K562 (cell line): ENCODE data around the gene MCL1. TPM values are rescaled to one million over a fixed set of nuclear protein-coding genes. Genes with fewer than 3 reads are reported as not detected.

Experiments used
- BACH1 ChIP-seq: fragments of 200-800 bp; sonication (Bioruptor generic); IDR thresholded peaks from 2 replicates; pipeline ENCODE4 v1.6.1; 2016; ENCODE audit warnings: missing genetic modification characterization, missing compliant biosample characterization
- BRD9 ChIP-seq: fragments of 450-650 bp; IDR thresholded peaks from 2 replicates; pipeline ENCODE4 v1.6.1; 2018; ENCODE audit warnings: low read depth; ENCODE audit not compliant: partially characterized antibody
- CBX5 ChIP-seq: IDR thresholded peaks from 2 replicates; pipeline ENCODE4 v1.6.1; 2014; ENCODE audit warnings: low read depth, borderline replicate concordance
- CEBPB ChIP-seq: fragments of 450-650 bp; IDR thresholded peaks from 2 replicates; pipeline ENCODE4 v1.6.1; 2016; ENCODE audit warnings: missing genetic modification characterization, missing compliant biosample characterization
- CEBPG ChIP-seq, 3 experiments: fragments of 200-800 bp in 1 of 3; sonication (Bioruptor generic) in 1 of 3; sonication (generic) in 1 of 3; formaldehyde crosslinking in 1 of 3; IDR thresholded peaks in 2 of 3; conservative IDR thresholded peaks in 1 of 3; 2 replicates each; pipeline versions ENCODE4 v1.6.1 to v1.8.0; 2016 to 2022; ENCODE audit warnings: missing compliant biosample characterization in 2 of 3, missing genetic modification characterization in 2 of 3, mild to moderate bottlenecking in 1 of 3, missing genetic modification reagents in 1 of 3
- CHD2 ChIP-seq: IDR thresholded peaks from 2 replicates; pipeline ENCODE4 v1.6.1; 2011; ENCODE audit warnings: low read depth, low read length
- GATAD2B ChIP-seq: fragments of 450-650 bp; IDR thresholded peaks from 2 replicates; pipeline ENCODE4 v1.6.1; 2017; ENCODE audit warnings: mild to moderate bottlenecking, borderline replicate concordance
- HMGN3 ChIP-seq: IDR thresholded peaks from 2 replicates; pipeline ENCODE4 v1.6.1; 2011; ENCODE audit warnings: borderline replicate concordance, low read depth, mild to moderate bottlenecking, mixed read lengths, low read length; ENCODE audit not compliant: insufficient read length; ENCODE audit errors: extremely low read depth
- HOMEZ ChIP-seq: fragments of 250-450 bp; sonication (Bioruptor Pico); IDR thresholded peaks from 2 replicates; pipeline ENCODE4 v1.4.0; 2020; ENCODE audit warnings: mild to moderate bottlenecking, moderate library complexity
- KLF13 ChIP-seq: fragments of 450-650 bp; IDR thresholded peaks from 2 replicates; pipeline ENCODE4 v1.6.1; 2016; ENCODE audit warnings: missing genetic modification characterization, low read depth, mild to moderate bottlenecking, missing compliant biosample characterization, moderate library complexity, borderline replicate concordance
- MAFK ChIP-seq: IDR thresholded peaks from 2 replicates; pipeline ENCODE4 v1.6.1; 2011; ENCODE audit warnings: low read length, improper control_type of control experiment
- NFATC3 ChIP-seq: fragments of 450-650 bp; IDR thresholded peaks from 2 replicates; pipeline ENCODE4 v1.6.1; 2017; ENCODE audit warnings: mild to moderate bottlenecking
- PHF8 ChIP-seq: fragments of 200-600 bp; sonication (generic); IDR thresholded peaks from 2 replicates; pipeline ENCODE4 v1.6.1; 2012; ENCODE audit warnings: mixed run types, mild to moderate bottlenecking, inconsistent platforms, low read length, moderate library complexity, borderline replicate concordance
- RCOR1 ChIP-seq, 2 experiments: IDR thresholded peaks; 2 replicates each; pipeline ENCODE4 v1.6.1; 2012; ENCODE audit warnings: low read depth in 2 of 2, low read length in 2 of 2, borderline replicate concordance in 1 of 2, improper control_type of control experiment in 1 of 2
- RFX7 ChIP-seq: fragments of 250-450 bp; sonication (Bioruptor Pico); IDR thresholded peaks from 2 replicates; pipeline ENCODE4 v1.5.1; 2021; ENCODE audit warnings: mild to moderate bottlenecking
- SMARCC2 ChIP-seq: fragments of 450-650 bp; IDR thresholded peaks from 2 replicates; pipeline ENCODE4 v1.6.1; 2017; ENCODE audit warnings: antibody characterized with exemption, moderate library complexity, mild to moderate bottlenecking, low read depth
- ZBTB49 ChIP-seq: sonication (generic); formaldehyde crosslinking; IDR thresholded peaks from 2 replicates; pipeline ENCODE4 v1.8.0; 2022; ENCODE audit warnings: missing genetic modification reagents, mild to moderate bottlenecking, borderline replicate concordance
- polyA plus RNA-seq, 8 experiments: library from polyadenylated mRNA; depleted of rRNA in 4 of 8; stranded (reverse) in 5 of 8; unstranded in 3 of 8; fragments of >200 nt; fragmentation: Nextera tagmentation in 2 of 8; fragmentation: Illumina TruSeq in 1 of 8; extraction: Ambion mirVana in 2 of 8; extraction: Trizol in 1 of 8; gene quantifications; 2 replicates each; pipeline versions ENCODE4 v1.2.1 to v1.2.3, GENCODE V29; 2011 to 2014; ENCODE audit warnings: inconsistent platforms in 1 of 8, missing spikeins in 1 of 8
- total RNA-seq, 7 experiments: library from RNA; depleted of rRNA in 6 of 7; stranded (reverse); fragments of >200 nt in 6 of 7; fragmentation: Illumina TruSeq in 2 of 7; extraction: Trizol in 2 of 7; gene quantifications; 2 replicates each; pipeline versions ENCODE4 v1.2.1 to v1.2.3, GENCODE V29; 2011 to 2021; ENCODE audit warnings: low replicate concordance in 1 of 7
- TF ChIP-seq, protein P1 (sequence below): fragments of 450-650 bp; IDR thresholded peaks from one replicate; pipeline ENCODE4 v1.6.1; 2018; ENCODE audit warnings: mild to moderate bottlenecking, moderate library complexity; ENCODE audit not compliant: partially characterized antibody
- TF ChIP-seq, protein P2 (sequence below): IDR thresholded peaks from 2 replicates; pipeline ENCODE4 v1.6.1; 2012; ENCODE audit warnings: low read depth, low read length, improper control_type of control experiment, borderline replicate concordance
- TF ChIP-seq, protein P3 (sequence below): sonication (generic); formaldehyde crosslinking; IDR thresholded peaks from 2 replicates; pipeline ENCODE4 v1.8.0; 2022; ENCODE audit warnings: mild to moderate bottlenecking, missing genetic modification reagents

MCL1 gene
- total and polyA plus RNA-seq, 9 of the 15 experiments (the other 6 are each of a cell fraction or from before 2014, with no cell fraction given), result 27.1 to 224 (median 138) TPM

GRCh38 chr1:150576367-150576711 is 3.1 kb downstream of the MCL1 start (continued):
- TF ChIP-seq, protein P1, sequence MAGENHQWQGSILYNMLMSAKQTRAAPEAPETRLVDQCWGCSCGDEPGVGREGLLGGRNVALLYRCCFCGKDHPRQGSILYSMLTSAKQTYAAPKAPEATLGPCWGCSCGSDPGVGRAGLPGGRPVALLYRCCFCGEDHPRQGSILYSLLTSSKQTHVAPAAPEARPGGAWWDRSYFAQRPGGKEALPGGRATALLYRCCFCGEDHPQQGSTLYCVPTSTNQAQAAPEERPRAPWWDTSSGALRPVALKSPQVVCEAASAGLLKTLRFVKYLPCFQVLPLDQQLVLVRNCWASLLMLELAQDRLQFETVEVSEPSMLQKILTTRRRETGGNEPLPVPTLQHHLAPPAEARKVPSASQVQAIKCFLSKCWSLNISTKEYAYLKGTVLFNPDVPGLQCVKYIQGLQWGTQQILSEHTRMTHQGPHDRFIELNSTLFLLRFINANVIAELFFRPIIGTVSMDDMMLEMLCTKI, result no peak
- TF ChIP-seq, protein P2, sequence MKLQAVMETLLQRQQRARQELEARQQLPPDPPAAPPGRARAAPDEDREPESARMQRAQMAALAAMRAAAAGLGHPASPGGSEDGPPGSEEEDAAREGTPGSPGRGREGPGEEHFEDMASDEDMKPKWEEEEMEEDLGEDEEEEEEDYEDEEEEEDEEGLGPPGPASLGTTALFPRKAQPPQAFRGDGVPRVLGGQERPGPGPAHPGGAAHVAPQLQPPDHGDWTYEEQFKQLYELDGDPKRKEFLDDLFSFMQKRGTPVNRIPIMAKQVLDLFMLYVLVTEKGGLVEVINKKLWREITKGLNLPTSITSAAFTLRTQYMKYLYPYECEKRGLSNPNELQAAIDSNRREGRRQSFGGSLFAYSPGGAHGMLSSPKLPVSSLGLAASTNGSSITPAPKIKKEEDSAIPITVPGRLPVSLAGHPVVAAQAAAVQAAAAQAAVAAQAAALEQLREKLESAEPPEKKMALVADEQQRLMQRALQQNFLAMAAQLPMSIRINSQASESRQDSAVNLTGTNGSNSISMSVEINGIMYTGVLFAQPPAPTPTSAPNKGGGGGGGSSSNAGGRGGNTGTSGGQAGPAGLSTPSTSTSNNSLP, result no peak
- TF ChIP-seq KLF13, result no peak
- TF ChIP-seq MAFK, result no peak
- 0 out of 2 replicates have a peak, but pooled peaks have one; percentile 31 for TF ChIP-seq GATAD2B
- no peak for TF ChIP-seq HOMEZ (CRISPR knock-in tag)
- 0 out of 2 replicates have a peak, but pooled peaks have one; percentile 31 for TF ChIP-seq SMARCC2
- TF ChIP-seq CHD2, result no peak
- TF ChIP-seq, protein P3, sequence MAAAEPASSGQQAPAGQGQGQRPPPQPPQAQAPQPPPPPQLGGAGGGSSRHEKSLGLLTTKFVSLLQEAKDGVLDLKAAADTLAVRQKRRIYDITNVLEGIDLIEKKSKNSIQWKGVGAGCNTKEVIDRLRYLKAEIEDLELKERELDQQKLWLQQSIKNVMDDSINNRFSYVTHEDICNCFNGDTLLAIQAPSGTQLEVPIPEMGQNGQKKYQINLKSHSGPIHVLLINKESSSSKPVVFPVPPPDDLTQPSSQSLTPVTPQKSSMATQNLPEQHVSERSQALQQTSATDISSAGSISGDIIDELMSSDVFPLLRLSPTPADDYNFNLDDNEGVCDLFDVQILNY (CRISPR knock-in tag), result no peak
- no peak for TF ChIP-seq CBX5
- TF ChIP-seq NFATC3, result no peak
- TF ChIP-seq CEBPB (tag), result peak; percentile 25
- TF ChIP-seq PHF8, result no peak
- no peak for TF ChIP-seq BRD9
- TF ChIP-seq CEBPG (CRISPR knock-in tag; IDR thresholded peaks at IDR 0.05), result no peak
- 0 out of 4 replicates have a peak, but pooled peaks of 1 of the 2 experiments have one; percentile 1 for TF ChIP-seq CEBPG (tag; conservative IDR thresholded peaks at IDR 0.05 in 1 of 2, IDR thresholded peaks at IDR 0.05 in 1 of 2)
- no peak for TF ChIP-seq HMGN3
- TF ChIP-seq ZBTB49 (CRISPR knock-in tag), result no peak
- no peak for TF ChIP-seq RFX7 (CRISPR knock-in tag)
- TF ChIP-seq RCOR1 (IDR thresholded peaks at IDR 0.05; ENCODE audit: borderline replicate concordance in 1 of 2, low read depth in 2 of 2, low read length in 2 of 2), result no peak
- no peak for TF ChIP-seq BACH1 (tag)
